Fibroblast of peridontal ligament (primary cell): ENCODE measurements around the gene HERPUD1.
A peak's percentile ranks its signal among the peaks of the same experiment; 100 is the strongest.
"Not testable (repeated sequence)": the region's sequence is repeated elsewhere in the genome, so short reads cannot be mapped to it uniquely, and the experiment has no call there.

ENCODE experiments used
- DNase-seq: peaks from one replicate; pipeline ENCODE4 v3.0.0-alpha.2; 2010; ENCODE audit errors: extremely low read depth

Gene HERPUD1

DNA sequence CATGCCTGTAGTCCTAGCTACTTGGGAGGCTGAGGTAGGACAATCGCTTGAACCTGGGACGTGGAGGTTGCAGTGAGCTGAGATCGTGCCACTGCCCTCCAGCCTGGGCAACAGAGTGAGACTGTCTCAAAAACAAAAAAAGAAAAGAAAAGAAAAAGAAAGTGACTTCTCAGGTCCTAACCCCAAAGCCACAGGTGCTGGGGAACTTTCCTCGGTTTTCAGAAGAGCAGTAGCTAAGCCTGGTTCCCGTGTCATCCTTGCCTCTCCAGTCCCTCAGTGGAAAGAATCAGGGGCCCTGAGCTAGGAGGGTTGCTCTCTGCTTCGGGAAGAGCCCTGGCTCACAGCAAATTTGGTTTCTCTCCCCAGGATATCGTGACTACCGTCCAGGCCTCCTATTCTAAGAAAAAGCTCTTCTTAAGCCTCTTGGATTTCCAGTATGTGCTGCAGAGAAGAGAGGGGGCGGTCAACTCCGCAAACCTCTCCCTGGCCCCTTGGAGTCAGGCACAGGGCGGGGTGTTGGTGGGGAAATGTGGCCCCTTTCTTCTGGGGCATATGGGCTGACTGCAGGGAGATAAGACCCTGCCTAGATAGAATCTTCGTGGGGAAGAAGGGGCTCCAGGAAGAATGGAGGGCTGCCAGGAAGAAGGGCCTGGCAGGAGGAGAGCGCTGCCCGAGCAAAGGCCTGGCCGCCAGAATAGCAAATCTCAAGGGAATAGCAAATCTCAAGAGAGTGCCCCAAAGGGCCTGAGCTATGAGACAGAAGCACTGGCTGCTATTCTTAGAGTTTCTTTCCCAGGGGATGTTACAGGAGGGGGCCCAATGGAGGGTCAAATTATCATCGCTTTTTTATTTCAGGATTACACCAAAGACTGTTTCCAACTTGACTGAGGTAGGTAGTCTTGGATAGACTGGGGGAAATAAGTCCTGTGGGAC, 49.1 kb downstream of the HERPUD1 start:
- DNase-seq: no peak

DNA sequence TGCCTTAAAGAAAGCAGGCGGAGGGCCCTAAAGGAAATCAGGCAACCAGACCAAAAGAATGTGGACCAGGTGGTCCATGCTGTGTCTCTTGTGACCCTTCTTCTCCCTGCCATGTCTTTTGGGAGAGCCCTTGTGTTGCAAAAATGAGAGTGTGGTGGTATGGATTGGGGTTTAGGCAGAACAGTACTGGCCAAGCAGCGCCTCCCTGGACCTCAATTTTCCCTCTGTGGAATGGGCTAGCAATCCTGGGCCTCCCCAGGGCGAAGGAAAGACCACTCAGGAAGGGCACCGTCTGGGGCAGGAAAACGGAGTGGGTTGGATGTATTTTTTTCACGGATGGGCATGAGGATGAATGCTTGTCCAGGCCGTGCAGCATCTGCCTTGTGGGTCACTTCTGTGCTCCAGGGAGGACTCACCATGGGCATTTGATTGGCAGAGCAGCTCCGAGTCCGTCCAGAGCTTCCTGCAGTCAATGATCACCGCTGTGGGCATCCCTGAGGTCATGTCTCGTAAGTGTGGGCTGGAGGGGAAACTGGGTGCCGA, 49.9 kb downstream of the HERPUD1 start:
- DNase-seq: no peak

DNA sequence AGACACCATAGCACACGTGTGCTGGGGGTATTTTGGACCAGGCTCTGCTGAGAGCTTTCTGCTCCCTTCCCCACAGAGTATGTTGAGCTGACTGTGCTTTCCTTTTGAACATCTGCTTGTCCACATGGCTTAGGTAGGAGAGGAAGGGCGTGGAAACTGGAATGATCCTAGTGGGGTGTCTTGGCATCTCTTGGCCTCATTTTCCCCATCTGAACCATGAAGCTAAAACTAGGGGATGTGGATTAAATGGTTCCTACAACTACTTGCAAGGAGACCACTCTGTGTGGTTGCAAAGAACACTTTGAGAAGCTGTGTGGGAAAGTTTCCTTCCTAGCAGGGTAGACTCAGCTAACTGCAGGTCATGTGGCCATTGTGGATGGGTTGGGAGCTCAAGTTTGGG, 50.8 kb downstream of the HERPUD1 start:
- no peak for DNase-seq

DNA sequence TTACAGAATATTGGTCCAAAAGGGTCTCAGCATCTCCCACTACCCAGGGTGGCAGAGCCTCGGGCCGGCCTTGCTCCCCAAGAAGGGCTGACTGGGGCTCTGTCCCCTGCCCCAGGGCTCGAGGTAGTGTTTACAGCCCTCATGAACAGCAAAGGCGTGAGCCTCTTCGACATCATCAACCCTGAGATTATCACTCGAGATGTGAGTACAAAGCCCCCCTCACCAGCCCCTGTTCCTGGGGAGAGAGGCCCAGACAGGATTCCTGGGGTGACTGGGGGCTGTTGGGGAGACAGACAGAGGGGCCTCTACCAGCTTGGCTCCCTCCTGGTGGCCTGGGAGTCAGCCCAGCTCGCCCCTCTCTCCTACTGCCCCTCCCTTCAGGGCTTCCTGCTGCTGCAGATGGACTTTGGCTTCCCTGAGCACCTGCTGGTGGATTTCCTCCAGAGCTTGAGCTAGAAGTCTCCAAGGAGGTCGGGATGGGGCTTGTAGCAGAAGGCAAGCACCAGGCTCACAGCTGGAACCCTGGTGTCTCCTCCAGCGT, 51.3 kb downstream of the HERPUD1 start:
- DNase-seq: no peak

DNA sequence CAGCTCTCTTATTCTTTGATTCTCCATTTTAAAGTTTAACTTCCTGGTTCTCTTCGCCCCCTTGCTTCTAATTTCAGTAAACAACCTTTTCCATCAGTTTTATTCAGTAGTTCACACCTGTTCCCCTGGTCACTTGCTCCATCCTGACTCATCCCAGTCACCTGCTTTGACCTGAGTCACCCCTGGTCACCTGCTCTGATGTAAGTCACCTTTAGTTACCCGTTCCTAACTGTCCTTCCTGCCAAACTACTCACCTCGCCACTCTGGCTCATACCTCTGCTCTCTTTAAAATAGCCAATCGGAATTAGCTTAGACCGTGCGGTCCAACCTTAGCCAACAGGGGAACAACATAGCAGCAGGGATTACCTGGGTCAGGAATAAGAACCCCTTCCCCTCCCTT, 52.7 kb downstream of the HERPUD1 start:
- DNase-seq: no peak

DNA sequence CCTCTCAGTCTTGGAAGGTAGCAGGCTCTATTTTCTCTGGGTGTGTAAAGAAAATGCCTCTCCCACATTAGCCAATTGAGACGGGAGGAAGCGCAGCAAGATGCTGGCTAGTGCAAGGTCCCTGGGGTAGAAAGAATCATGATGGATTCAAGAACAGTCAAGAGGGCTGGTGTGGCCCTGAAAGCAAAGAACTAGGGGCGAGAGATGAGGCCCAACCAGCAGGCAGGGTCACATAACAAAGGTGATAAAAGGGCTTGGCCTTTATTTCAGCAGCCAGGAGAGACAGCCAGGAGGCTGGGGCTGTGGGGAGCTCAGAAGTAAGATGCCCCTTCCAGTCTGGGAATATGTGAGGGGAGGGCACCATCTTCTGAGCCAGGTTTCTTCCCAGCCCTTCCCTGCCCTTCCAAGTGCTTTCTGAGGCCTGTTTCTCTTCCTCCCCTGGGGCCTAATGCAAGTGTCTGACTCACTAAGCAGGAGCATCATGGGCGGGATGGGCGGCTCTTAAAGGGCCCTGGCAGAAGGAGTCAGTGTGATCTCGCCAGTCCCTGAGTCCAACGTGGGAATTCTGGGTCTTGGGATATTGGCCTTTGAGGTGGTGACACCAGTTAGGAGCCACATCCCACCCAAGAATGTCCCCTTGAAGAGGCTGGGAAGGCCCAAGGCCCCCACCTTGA, 53.5 kb downstream of the HERPUD1 start:
- DNase-seq: peak; percentile 90

DNA sequence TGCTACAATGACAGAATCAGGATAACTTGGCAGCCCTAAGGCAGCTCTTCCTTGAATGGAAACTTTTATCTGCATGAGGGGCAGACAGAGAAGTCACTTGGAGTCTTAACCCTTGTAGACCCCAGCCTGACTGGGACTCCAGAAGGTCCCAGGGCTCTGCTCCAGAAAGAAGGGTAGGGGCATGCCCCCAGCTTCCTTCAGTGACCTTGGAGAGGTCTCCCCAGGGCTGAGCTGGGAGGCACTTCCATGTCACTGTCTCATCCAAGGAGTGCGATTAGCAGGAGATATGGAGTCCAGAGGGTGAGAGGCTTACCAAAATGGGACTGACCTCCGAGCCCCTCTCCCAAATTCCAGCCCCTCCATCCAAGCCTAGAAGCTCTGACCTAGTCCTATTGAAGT, 54.0 kb downstream of the HERPUD1 start:
- DNase-seq: no peak

DNA sequence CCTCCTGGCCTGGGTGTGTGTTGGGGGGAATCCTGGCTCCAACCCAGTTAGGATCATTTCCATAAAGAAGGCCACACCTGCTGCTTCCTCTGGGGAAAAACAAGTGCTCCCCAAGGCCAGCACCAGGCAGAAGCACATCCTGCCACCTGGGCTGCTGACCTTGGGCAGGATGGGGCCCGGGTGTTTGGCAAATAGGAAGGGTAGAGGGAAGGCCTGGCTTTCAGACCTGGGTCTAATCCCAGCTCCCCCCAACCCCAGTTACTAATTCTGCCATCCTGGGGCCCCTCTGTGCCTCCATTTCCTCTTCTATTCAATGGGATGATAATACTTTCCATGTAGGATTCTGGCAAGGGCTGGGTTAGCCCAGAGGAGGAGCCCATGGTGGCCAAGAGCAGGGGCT, 54.4 kb downstream of the HERPUD1 start:
- DNase-seq: no peak

DNA sequence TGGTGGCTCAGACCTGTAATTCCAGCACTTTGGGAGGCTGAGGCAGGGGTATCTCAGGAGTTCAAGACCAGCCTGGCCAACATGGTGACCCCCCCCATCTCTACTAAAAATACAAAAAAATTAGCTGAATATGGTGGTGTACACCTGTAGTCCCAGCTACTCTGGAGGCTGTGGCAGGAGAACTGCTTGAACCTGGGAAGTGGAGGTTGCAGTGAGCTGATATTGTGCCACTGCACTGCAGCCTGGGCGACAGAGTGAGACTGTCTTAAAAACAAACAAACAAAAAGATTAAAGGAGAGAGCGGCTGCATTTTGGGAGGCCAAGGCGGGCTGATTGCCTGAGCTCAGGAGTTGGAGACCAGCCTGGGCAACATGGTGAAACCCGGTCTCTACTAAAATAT, 55.0 kb downstream of the HERPUD1 start:
- not testable (repeated sequence) for DNase-seq

DNA sequence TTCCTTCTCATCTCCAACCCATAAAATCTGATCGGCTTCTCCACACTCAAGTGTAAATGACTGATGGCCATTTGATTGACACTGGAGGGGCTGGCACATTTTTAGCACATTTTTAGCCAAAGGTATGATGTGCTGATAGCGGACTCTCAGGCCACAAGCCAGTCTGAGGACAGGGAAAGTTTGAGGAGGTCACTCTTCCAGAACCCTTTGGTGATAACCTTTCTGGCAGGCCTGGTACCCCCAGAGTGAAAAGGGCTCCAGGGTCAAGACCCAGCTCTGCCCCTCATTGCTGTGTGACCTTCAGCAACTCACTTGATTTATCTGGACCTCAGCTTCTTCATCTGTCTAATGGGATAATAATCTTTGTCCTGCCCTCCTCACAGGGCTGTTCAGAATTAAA, 55.8 kb downstream of the HERPUD1 start:
- no peak for DNase-seq

DNA sequence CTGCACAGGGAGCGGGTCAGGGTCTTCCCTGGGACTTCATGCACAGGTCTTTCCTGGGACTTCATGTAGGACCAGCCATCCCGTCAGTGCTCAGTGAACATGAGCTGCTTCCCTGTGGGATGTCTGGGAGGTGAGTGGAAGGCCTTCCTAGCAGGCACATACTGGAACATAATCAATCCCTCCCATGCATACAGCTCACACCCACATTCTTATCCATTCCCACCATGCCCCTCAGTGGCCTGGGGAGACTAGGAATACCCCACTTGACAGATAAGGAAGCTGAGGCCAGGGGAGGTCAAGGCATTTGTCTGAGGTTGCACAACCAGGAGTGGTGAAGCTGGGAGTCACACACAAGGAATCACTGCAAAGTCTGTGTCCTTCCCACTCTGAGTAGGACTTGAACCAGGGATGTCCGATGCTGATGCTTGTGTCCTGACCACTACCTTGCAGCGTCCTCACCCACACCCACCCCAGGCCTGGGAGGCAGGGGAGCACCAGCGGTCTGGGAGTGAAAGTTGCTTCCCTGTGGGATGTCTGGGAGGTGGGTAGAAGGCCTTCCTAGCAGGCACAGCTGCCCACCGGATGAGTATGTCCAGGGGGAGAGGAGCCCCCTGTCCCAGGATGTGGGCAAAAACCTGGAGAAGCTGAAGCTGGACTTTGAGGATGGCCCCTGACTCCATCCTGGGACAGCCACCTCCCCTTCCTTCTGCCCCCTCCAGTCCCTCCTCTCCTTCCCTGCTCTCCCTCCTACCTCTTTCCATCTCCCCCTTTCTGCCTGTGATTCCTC, 56.4 kb downstream of the HERPUD1 start:
- peak; percentile 23 for DNase-seq

DNA sequence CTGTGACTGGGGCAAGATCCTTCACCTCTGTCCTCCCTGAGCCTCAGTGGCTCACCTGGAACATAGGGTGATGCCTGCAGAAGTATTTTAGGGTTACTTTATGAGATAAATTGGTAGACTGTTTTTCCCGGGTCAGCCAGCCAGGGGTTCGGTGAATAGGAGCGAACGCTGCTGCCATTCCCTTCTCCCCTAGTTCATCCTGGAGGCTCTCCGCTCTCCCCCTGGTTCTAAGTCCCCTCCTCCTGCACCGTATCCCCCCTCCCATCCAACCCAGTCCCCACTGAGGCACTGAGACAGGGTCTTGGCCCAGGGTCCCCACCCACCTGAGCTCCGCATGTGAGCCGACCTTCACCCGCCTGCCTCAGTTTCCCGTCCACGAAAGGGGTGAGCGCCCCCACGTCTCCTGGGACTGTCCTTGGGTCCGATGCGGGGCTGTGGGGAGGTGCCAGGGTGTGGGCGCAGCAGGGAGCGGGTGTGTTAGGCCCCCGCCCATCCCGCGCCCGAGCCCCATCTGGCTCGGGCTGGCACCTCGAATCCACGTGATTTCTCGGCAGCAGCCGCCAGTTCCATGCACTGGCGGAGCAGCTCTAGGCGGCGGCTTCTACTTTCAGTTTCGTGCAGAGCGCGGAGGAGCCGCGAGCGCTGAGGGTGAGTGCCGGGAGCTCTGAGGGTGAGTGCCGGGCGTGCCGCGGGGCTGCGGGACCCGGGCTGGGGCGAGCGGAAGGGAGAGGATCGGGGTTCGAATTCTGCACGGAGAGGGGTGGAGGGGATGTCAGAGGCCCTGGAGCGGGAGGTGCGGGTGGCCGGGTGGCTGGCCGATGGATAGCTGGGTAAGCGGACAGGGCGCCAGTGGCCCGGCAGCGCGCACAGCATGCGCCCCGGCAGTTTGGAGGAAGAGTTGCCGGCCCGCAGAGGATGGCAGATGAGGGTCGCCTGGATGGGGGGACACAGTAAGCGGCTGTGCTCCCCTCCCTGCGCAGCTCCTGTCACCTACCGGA, 57.3 kb downstream of the HERPUD1 start, which contains the start of gene NLRC5:
Gene NLRC5 (plus strand): TSS at position 610 of the 998 bp plus-strand sequence. CDS start 31,156 bp downstream, outside the sequence.
- peak; percentile 80 for DNase-seq

DNA sequence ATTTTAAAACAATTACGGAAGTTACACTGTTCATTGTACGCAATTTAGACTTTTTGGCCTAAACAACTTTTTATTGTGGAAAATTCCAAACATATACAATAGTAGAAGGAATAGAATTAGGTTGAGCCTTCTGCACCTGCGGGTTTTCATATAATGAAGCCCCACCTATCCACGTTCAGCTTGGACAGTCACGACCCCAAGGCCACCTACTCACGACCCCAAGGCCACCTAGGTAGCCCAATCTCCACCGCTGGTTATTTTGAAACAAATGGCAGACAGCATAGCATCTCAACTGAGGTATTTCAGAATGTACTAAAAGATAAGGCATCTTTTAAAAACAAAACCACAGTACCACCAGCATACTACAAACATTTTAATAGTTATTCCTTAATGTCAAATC, 58.0 kb downstream of the HERPUD1 start:
- DNase-seq: no peak

DNA sequence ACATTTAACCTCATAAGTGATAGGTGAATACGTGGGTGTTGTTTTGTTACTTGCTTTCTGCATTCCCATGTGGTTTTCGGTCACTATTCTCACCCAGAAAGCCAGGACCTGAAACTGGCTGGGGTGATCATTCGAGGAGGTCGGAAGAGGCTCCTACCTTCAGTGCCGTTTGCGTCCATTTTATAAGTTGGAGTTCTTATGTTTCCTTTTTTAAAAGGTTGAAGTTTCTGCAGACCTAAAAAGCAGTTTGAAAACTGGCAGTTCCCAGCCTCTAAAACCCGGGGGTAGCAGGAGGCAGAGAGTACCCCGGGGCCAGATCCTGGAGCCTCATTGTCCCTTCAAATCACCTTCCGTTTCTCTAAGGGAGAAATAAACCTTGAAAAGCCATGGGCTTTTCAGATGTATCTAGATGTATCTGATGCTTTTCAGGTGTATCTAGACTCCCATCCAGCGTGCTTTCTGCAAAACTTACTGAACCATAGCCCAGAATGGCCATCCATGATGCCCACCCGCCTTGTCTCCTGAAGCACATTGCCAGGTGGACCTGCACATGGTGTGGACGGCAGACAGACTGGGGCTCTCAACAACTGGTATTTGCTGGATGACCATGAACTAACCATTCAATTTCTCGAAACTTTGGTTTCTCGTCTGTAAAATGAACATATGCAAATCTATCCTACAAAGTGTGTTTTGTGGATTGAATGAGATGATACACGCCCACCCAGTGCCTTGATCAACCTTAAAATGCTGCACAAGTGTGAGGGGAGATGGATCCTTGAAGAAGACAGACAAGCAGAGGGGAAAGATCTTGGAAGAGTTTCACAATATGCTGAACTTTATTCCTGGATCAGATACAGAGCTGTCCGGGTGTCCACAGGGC, 58.7 kb downstream of the HERPUD1 start:
- no peak for DNase-seq

DNA sequence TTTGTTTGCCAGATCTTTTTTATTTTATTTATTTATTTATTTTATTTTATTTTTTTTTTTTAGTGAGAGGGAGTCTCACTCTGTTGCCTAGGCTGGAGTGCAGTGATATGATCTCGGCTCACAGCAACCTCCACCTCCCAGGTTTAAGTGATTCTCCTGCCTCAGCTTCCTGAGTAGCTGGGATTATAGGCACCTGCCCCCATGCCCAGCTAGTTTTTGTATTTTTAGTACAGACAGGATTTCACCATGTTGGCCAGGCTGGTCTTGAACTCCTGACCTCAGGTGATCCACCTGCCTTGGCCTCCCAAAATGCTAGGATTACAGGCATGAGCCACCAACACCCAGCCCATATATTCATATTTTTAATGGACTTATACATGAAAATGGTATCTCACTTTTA, 60.5 kb downstream of the HERPUD1 start:
- DNase-seq: not testable (repeated sequence)

DNA sequence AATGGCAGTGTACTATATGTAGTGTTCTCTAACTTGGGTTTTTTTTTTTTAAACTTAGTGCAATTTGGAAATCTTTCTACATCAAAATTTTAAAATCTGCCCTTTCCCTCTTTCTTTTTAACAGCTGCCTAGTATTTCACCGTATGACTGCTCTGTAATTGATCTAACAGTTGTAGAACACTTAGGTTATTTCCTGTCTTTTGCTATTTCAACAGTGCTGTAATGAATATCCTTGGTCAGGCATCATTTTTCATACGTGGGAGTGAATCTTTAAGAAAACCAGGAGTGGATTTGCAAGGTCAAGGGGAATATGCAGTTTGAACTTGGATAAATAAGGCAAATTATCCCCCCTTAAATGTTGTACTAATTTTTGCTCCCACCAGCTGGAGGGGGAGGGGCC, 61.3 kb downstream of the HERPUD1 start:
- DNase-seq: peak; percentile 45

DNA sequence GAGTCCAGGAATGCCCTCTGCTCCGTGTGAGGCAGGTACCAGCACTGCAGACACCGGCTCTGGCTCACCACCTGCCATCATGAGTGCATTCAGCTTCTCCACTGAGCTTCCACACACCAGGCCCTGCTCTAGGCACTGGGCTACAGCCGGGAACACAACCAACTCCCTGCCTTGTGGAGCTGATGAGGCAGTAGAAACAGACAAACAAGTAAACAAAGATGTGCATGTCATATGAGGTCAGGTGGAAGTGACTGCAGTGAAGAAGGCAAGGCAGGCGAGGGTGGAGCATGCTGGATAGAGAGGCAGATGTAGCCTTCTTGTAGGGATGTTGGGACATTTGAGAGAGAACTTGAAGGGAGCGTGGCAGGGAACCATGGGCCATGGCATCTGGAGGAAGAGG, 62.4 kb downstream of the HERPUD1 start:
- no peak for DNase-seq
